Measurements from ENCODE around the gene PLAC1.

GRCh38 chrX:134528960-134529359 lies 129.3 kb downstream of the PLAC1 start:
- TF ChIP-seq POLR2A (IDR thresholded peaks at IDR 0.05) (no peak), CTCF (IDR thresholded peaks at IDR 0.05) (no peak)
